ENCODE data around the gene PPP1R3F.

The PPP1R3F gene, protein sequence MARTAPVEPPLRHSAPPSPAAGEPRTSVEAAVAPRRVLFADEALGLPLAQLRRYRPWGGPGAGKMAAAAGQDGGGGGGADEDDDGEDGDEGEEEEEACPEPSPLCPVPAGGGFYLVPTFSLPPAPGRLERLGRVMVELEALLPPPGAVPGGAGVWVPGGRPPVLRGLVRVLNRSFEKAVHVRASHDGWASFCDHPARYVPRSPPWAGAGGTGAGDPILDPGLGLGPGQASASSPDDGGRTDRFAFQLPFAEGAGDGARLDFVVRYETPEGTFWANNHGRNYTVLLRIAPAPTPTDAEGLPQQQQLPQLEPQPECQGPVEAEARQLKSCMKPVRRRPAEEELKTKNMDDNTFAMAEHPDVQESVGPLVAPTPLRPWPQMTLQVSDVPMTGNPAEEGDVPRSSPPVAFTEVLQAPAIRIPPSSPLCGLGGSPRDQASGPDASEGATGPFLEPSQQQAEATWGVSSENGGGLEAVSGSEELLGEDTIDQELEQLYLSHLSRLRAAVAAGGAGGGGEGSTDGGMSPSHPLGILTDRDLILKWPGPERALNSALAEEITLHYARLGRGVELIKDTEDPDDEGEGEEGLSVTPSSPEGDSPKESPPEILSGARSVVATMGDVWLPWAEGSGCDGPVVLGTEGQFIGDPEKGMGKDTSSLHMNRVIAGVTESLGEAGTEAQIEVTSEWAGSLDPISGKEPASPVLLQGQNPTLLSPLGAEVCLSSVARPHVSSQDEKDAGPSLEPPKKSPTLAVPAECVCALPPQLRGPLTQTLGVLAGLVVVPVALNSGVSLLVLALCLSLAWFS

GRCh38 chrX:49269767-49270248 lies at the start of gene PPP1R3F:
PPP1R3F (plus strand) TSS chrX:49269793; CDS start chrX:49269870, 77 bp downstream.
- DNase-seq (ENCODE audit: low spot score), result no peak

GRCh38 chrX:49220100-49220499 lies 49.5 kb upstream of the PPP1R3F start:
- DNase-seq (ENCODE audit: low spot score), result no peak

- DNase-seq (ENCODE audit: low spot score), result no peak
These were observed 47.7 kb upstream of the PPP1R3F start for GRCh38 chrX:49221868-49222267.

DNA sequence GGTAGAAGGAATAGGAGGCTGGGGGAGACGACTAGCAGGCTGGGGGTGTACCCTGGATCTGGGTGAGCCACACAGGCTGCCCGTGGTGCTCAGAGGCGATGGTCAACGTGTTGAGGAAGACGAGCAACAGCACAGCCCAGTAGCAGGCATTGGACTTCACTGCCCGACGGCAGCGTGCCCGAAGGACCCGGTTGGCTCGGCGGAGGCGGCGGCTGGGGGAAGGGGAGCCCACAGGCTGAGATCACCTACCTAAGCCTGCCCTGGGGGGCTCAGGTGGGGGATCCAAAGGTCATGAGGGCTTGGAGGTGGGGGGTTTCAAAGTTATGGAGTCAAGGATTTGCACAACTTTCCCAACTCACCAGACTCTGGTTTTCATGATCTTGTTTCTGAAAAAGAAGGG lies 43.7 kb upstream of the PPP1R3F start:
- DNase-seq (ENCODE audit: low spot score), result no peak

GRCh38 chrX:49226946-49227345 lies 42.6 kb upstream of the PPP1R3F start:
- no peak for DNase-seq (ENCODE audit: low spot score)

- no peak for DNase-seq (ENCODE audit: low spot score)
These were observed 41.9 kb upstream of the PPP1R3F start for GRCh38 chrX:49227726-49228125.

DNA sequence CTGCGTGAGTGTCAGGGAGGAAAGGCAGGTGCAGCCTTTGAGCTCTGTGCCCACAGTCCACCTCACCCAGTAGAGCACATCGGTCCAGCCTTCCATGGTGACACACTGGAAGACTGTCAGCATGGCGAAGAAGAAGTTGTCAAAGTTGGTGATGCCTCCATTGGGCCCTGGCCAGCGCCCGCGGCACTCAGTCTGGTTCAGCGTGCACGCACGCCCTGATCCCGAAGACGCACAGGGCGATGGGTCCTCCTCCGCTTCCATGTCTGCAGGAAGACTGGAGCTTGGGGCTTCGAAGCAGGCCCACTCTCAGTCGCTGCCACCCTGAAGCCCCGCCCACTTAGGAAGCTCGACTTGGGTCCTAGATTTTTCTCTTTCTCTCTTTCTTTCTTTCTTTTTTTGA lies 41.4 kb upstream of the PPP1R3F start:
- no peak for DNase-seq (ENCODE audit: low spot score)

GRCh38 chrX:49230500-49231232 lies 38.9 kb upstream of the PPP1R3F start:
- no peak for DNase-seq (ENCODE audit: low spot score)

DNA sequence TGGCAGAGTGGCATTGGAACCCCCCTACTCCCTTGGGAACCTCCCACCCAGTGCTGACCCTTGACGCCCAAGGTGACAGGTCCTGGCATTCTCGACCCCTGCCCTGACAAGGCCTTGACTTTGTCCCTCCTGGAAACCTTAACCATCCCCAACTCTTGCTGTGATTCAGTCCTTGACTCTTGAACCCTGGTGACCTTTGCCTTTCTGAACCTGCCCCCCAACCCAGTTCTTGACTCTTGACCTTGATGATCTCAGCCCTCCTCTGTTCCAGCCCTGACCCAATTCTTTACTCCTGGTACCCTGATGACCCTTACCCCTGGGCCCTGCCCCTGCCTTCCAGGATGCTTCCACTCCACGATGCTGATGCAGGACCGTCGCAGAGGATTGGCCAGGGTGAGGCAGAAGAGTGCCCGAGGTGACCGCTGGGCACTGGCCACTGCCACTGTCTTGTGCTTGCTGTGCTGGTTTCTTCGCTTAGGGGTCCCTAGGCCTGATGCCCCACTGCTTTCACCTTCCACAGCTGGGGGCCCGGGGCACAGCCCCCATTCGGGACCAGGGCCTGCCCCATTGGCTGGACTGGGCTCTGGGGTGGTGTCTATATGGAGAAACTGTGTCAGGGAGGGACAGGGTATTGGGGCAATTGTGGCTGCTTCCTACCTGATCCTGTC lies 38.1 kb upstream of the PPP1R3F start:
- no peak for DNase-seq (ENCODE audit: low spot score)

GRCh38 chrX:49232525-49232924 lies 37.1 kb upstream of the PPP1R3F start:
- DNase-seq (ENCODE audit: low spot score), result no peak

- DNase-seq (ENCODE audit: low spot score), result no peak
These were observed 36.4 kb upstream of the PPP1R3F start, which contains the start of gene CACNA1F for GRCh38 chrX:49233176-49233575. CACNA1F (minus strand) TSS chrX:49233340; CDS start chrX:49233309, 31 bp downstream.

- no peak for DNase-seq (ENCODE audit: low spot score)
These were observed 35.6 kb upstream of the PPP1R3F start for GRCh38 chrX:49233887-49234555.

DNA sequence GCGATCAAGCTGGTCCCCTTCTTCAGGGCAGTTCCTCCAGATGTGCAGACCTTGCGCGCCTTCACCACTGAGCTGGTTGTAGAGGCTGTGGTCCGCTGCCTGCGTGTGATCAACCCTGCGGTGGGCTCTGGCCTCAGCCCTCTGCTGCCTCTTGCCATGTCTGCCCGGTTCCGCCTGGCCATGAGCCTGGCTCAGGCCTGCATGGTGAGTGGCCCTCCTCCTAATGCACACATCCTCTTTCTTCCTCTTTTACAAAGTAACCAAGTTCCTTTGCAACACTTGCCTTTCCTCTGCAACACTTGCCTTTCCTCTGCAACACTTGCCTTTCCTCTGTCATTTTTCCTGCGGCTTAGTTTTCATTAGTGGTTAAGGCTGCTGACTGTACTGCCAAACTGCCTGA lies 32.5 kb upstream of the PPP1R3F start:
- no peak for DNase-seq (ENCODE audit: low spot score)

DNA sequence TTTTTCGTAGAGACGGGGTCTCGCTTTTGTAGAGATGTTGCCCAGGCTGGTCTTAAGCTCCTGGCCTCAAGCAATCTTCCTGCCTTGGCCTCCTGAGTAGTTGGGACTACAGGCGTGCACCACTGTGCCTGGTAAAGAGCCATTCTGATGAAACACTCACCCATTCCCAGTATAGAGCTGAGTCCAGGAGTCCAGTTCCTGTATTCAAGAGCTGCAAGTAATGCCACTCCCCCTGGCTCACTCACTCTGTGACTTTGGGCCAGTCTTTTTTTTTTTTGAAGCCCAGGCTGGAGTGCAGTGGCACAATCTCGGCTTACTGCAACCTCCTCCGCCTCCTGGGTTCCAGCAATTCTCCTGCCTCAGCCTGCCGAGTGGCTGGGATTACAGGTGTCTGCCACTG lies 30.9 kb upstream of the PPP1R3F start:
- DNase-seq (ENCODE audit: low spot score), result no peak

DNA sequence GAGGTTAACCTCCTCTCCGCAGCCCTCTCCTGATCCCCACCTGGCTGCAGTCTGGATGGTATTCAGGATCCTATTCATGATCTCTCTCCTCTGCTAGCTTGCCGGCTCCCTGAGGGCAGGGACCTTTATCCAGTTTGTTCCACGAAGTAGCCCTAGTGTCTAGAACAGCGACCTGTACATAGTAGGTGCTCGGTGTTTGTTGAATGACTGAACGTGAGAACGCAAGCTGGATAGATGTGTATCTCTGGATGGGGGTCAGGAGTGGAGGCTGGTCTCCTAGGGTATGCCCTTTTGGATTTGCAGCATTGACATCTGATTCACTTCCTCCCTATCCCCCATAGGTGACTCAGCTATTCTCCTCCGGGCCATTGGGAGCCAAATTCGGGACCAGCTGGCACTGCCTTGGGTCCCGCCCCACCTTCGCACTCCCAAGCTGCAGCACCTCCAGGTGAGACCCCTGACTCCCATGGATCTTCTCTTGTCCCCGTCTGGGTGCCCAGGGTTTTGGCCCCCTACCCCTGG lies 27.0 kb upstream of the PPP1R3F start:
- no peak for DNase-seq (ENCODE audit: low spot score)

DNA sequence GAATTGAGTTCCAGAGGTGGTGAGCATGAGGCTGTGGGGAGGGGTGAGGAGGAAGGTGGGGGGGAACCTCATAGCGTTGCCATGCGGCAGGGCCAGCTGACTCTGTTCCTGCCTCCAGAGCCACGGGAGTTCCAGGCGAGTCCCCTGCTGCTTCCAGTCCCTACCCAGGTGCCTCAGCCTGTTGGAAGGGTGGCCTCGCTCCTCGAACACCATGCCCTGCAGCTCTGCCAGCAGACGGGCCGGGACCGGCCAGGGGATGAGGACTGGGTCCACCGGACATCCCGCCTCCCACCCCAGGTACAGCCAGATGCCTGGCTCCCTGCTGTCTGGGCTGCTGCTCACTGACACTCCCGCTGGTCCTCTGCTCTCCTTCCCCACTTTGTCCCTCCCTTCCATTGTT lies 26.4 kb upstream of the PPP1R3F start:
- DNase-seq (ENCODE audit: low spot score), result no peak

GRCh38 chrX:49244207-49244606 lies 25.4 kb upstream of the PPP1R3F start:
- no peak for DNase-seq (ENCODE audit: low spot score)

DNA sequence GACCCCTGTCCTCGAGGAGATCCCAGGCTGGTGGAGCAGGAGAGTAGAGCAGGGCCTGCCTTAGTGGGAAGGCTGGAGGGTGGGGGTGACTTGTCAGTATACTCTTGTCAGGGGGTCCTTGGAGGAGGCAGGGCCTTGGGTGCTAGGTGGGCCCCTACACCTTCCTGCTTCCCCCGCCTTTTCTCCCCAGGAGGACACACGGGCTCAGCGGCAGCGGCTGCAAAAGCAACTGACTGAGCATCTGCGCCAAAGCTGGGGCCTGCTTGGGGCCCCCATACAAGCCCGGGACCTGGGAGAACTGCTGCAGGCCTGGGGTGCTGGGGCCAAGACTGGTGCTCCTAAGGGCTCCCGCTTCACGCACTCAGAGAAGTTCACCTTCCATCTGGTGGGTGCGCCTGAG lies 23.1 kb upstream of the PPP1R3F start:
- DNase-seq (ENCODE audit: low spot score), result no peak

GRCh38 chrX:49247346-49247745 lies 22.2 kb upstream of the PPP1R3F start:
- DNase-seq (ENCODE audit: low spot score), result no peak

GRCh38 chrX:49247916-49248811 lies 21.4 kb upstream of the PPP1R3F start:
- DNase-seq (ENCODE audit: low spot score), result no peak
